K562 (cell line): ENCODE measurements around the gene AZGP1. TPM values are rescaled to one million over a fixed set of nuclear protein-coding genes. Genes with fewer than 3 reads are reported as not detected.

Experiments
- DNMT1 ChIP-seq: fragments of 450-650 bp; IDR thresholded peaks from 2 replicates; pipeline ENCODE4 v1.6.1; 2016; ENCODE audit warnings: antibody characterized with exemption, mild to moderate bottlenecking
- FOXP1 ChIP-seq: sonication (generic); formaldehyde crosslinking; IDR thresholded peaks from 2 replicates; pipeline ENCODE4 v1.8.0; 2022; ENCODE audit warnings: mild to moderate bottlenecking, missing genetic modification reagents
- HIVEP1 ChIP-seq: fragments of 250-450 bp; sonication (Bioruptor Pico); IDR thresholded peaks from 2 replicates; pipeline ENCODE4 v1.4.0; 2020; ENCODE audit warnings: mild to moderate bottlenecking
- ILK ChIP-seq: fragments of 450-650 bp; IDR thresholded peaks from 2 replicates; pipeline ENCODE4 v1.6.1; 2016; ENCODE audit warnings: missing genetic modification characterization, low read depth, mild to moderate bottlenecking, missing compliant biosample characterization, moderate library complexity, borderline replicate concordance
- MTA3 ChIP-seq: fragments of 450-650 bp; formaldehyde crosslinking; IDR thresholded peaks from 2 replicates; pipeline ENCODE4 v1.6.1; 2017; ENCODE audit warnings: mild to moderate bottlenecking, borderline replicate concordance
- ZNF830 ChIP-seq: fragments of 250-450 bp; sonication (Bioruptor Pico); IDR thresholded peaks from 2 replicates; pipeline ENCODE4 v1.5.0; 2021; ENCODE audit warnings: mild to moderate bottlenecking
- polyA plus RNA-seq, 8 experiments: library from polyadenylated mRNA; depleted of rRNA in 4 of 8; stranded (reverse) in 5 of 8; unstranded in 3 of 8; fragments of >200 nt; fragmentation: Nextera tagmentation in 2 of 8; fragmentation: Illumina TruSeq in 1 of 8; extraction: Ambion mirVana in 2 of 8; extraction: Trizol in 1 of 8; gene quantifications; 2 replicates each; pipeline versions ENCODE4 v1.2.1 to v1.2.3, GENCODE V29; 2011 to 2014; ENCODE audit warnings: inconsistent platforms in 1 of 8, missing spikeins in 1 of 8
- total RNA-seq, 7 experiments: library from RNA; depleted of rRNA in 6 of 7; stranded (reverse); fragments of >200 nt in 6 of 7; fragmentation: Illumina TruSeq in 2 of 7; extraction: Trizol in 2 of 7; gene quantifications; 2 replicates each; pipeline versions ENCODE4 v1.2.1 to v1.2.3, GENCODE V29; 2011 to 2021; ENCODE audit warnings: low replicate concordance in 1 of 7
- TF ChIP-seq, protein P1 (sequence below): fragments of 250-450 bp; sonication (Bioruptor Pico); IDR thresholded peaks from 2 replicates; pipeline ENCODE4 v1.8.0; 2021; ENCODE audit warnings: moderate library complexity, mild to moderate bottlenecking, inconsistent platforms
- TF ChIP-seq, protein P2 (sequence below): sonication (generic); formaldehyde crosslinking; IDR thresholded peaks from 2 replicates; pipeline ENCODE4 v1.8.1; 2022; ENCODE audit warnings: missing genetic modification reagents
- TF ChIP-seq, protein P3 (sequence below): fragments of 250-450 bp; sonication (Bioruptor Pico); IDR thresholded peaks from 2 replicates; pipeline ENCODE4 v1.8.0; 2022; ENCODE audit warnings: inconsistent platforms, mild to moderate bottlenecking, moderate library complexity, borderline replicate concordance
- TF ChIP-seq, protein P4 (sequence below): fragments of 200-400 bp; formaldehyde crosslinking; IDR thresholded peaks from 2 replicates; pipeline ENCODE4 v1.6.1; 2017; ENCODE audit warnings: mild to moderate bottlenecking, low read depth, low read length, moderate library complexity
- TF ChIP-seq, protein P5 (sequence below): fragments of 200-800 bp; sonication (Bioruptor generic); IDR thresholded peaks from 2 replicates; pipeline ENCODE4 v1.6.1; 2016; ENCODE audit warnings: missing genetic modification characterization, missing compliant biosample characterization

Gene AZGP1
- total and polyA plus RNA-seq, 9 of the 15 experiments (the other 6 are each of a cell fraction or from before 2014, with no cell fraction given), result 0.18 to 0.53 TPM; not detected in 7

DNA sequence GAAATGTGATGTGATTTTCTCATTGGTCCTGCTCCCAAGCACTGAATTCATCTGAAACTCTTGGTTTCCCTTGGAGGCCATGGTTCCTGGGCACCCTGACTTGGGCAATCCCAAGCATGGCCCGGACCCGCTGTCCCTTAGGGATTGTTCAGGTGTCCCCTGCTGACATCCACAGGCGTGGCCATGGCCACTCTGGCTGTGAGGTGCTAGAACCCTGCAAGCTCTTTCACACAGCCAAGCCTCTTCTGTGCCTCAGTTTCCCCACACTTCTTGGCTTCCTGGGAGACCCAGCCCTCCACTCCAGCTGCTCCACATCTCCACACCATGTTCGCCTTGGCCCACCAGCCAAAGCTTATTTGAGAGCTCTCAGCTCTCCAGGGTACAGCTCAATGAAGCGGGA is 12.0 kb upstream of the AZGP1 start (continued):
- TF ChIP-seq FOXP1, result no peak
- TF ChIP-seq DNMT1, result no peak
- TF ChIP-seq, protein P1, sequence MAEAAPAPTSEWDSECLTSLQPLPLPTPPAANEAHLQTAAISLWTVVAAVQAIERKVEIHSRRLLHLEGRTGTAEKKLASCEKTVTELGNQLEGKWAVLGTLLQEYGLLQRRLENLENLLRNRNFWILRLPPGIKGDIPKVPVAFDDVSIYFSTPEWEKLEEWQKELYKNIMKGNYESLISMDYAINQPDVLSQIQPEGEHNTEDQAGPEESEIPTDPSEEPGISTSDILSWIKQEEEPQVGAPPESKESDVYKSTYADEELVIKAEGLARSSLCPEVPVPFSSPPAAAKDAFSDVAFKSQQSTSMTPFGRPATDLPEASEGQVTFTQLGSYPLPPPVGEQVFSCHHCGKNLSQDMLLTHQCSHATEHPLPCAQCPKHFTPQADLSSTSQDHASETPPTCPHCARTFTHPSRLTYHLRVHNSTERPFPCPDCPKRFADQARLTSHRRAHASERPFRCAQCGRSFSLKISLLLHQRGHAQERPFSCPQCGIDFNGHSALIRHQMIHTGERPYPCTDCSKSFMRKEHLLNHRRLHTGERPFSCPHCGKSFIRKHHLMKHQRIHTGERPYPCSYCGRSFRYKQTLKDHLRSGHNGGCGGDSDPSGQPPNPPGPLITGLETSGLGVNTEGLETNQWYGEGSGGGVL (CRISPR knock-in tag), result no peak
- TF ChIP-seq, protein P2, sequence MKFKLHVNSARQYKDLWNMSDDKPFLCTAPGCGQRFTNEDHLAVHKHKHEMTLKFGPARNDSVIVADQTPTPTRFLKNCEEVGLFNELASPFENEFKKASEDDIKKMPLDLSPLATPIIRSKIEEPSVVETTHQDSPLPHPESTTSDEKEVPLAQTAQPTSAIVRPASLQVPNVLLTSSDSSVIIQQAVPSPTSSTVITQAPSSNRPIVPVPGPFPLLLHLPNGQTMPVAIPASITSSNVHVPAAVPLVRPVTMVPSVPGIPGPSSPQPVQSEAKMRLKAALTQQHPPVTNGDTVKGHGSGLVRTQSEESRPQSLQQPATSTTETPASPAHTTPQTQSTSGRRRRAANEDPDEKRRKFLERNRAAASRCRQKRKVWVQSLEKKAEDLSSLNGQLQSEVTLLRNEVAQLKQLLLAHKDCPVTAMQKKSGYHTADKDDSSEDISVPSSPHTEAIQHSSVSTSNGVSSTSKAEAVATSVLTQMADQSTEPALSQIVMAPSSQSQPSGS (CRISPR knock-in tag), result no peak
- TF ChIP-seq ZNF830 (CRISPR knock-in tag), result no peak
- TF ChIP-seq MTA3, result no peak
- no peak for TF ChIP-seq HIVEP1
- TF ChIP-seq, protein P3, sequence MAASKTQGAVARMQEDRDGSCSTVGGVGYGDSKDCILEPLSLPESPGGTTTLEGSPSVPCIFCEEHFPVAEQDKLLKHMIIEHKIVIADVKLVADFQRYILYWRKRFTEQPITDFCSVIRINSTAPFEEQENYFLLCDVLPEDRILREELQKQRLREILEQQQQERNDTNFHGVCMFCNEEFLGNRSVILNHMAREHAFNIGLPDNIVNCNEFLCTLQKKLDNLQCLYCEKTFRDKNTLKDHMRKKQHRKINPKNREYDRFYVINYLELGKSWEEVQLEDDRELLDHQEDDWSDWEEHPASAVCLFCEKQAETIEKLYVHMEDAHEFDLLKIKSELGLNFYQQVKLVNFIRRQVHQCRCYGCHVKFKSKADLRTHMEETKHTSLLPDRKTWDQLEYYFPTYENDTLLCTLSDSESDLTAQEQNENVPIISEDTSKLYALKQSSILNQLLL (CRISPR knock-in tag), result no peak
- TF ChIP-seq, protein P4, sequence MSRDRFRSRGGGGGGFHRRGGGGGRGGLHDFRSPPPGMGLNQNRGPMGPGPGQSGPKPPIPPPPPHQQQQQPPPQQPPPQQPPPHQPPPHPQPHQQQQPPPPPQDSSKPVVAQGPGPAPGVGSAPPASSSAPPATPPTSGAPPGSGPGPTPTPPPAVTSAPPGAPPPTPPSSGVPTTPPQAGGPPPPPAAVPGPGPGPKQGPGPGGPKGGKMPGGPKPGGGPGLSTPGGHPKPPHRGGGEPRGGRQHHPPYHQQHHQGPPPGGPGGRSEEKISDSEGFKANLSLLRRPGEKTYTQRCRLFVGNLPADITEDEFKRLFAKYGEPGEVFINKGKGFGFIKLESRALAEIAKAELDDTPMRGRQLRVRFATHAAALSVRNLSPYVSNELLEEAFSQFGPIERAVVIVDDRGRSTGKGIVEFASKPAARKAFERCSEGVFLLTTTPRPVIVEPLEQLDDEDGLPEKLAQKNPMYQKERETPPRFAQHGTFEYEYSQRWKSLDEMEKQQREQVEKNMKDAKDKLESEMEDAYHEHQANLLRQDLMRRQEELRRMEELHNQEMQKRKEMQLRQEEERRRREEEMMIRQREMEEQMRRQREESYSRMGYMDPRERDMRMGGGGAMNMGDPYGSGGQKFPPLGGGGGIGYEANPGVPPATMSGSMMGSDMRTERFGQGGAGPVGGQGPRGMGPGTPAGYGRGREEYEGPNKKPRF, result no peak
- no peak for TF ChIP-seq ILK (tag)
- TF ChIP-seq, protein P5, sequence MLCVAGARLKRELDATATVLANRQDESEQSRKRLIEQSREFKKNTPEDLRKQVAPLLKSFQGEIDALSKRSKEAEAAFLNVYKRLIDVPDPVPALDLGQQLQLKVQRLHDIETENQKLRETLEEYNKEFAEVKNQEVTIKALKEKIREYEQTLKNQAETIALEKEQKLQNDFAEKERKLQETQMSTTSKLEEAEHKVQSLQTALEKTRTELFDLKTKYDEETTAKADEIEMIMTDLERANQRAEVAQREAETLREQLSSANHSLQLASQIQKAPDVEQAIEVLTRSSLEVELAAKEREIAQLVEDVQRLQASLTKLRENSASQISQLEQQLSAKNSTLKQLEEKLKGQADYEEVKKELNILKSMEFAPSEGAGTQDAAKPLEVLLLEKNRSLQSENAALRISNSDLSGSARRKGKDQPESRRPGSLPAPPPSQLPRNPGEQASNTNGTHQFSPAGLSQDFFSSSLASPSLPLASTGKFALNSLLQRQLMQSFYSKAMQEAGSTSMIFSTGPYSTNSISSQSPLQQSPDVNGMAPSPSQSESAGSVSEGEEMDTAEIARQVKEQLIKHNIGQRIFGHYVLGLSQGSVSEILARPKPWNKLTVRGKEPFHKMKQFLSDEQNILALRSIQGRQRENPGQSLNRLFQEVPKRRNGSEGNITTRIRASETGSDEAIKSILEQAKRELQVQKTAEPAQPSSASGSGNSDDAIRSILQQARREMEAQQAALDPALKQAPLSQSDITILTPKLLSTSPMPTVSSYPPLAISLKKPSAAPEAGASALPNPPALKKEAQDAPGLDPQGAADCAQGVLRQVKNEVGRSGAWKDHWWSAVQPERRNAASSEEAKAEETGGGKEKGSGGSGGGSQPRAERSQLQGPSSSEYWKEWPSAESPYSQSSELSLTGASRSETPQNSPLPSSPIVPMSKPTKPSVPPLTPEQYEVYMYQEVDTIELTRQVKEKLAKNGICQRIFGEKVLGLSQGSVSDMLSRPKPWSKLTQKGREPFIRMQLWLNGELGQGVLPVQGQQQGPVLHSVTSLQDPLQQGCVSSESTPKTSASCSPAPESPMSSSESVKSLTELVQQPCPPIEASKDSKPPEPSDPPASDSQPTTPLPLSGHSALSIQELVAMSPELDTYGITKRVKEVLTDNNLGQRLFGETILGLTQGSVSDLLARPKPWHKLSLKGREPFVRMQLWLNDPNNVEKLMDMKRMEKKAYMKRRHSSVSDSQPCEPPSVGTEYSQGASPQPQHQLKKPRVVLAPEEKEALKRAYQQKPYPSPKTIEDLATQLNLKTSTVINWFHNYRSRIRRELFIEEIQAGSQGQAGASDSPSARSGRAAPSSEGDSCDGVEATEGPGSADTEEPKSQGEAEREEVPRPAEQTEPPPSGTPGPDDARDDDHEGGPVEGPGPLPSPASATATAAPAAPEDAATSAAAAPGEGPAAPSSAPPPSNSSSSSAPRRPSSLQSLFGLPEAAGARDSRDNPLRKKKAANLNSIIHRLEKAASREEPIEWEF (CRISPR knock-in tag), result no peak
